ENCODE measurements around the gene FREM2.

- TF ChIP-seq MAX (CRISPR knock-in tag; IDR thresholded peaks at IDR 0.05): no peak
- no peak for TF ChIP-seq ZNF695 (CRISPR knock-in tag; IDR thresholded peaks at IDR 0.05)
- TF ChIP-seq ZNF197 (CRISPR knock-in tag; IDR thresholded peaks at IDR 0.05; ENCODE audit: low read depth): no peak
- TF ChIP-seq HCFC1 (IDR thresholded peaks at IDR 0.05; ENCODE audit: low read depth, low read length): no peak
- TF ChIP-seq KAT8 (IDR thresholded peaks at IDR 0.05; ENCODE audit: low read depth): no peak
- no peak for TF ChIP-seq POLR2AphosphoS5 (IDR thresholded peaks at IDR 0.05; ENCODE audit: control insufficient read depth, insufficient read depth, low read depth, low read length)
- TF ChIP-seq ZNF740 (CRISPR knock-in tag; IDR thresholded peaks at IDR 0.05): no peak
- no peak for TF ChIP-seq ZNF740 (tag; IDR thresholded peaks at IDR 0.05)
- no peak for TF ChIP-seq ZNF175 (CRISPR knock-in tag; IDR thresholded peaks at IDR 0.05; ENCODE audit: low read depth)
- TF ChIP-seq ZBTB7A (IDR thresholded peaks at IDR 0.05; ENCODE audit: borderline replicate concordance, control insufficient read depth, low read depth, low read length): no peak
- no peak for TF ChIP-seq USF2 (CRISPR knock-in tag; IDR thresholded peaks at IDR 0.05)
- TF ChIP-seq ARID4B (CRISPR knock-in tag; IDR thresholded peaks at IDR 0.05): no peak
- TF ChIP-seq TCF3 (CRISPR knock-in tag; IDR thresholded peaks at IDR 0.05): no peak
- TF ChIP-seq TBP (optimal IDR thresholded peaks at IDR 0.05; ENCODE audit: low read depth, low read length): no peak
These were observed 218.2 kb downstream of the FREM2 start for GRCh38 chr13:38905081-38905480.
